ENCODE measurements around the gene NFATC1.

The NFATC1 gene

DNA sequence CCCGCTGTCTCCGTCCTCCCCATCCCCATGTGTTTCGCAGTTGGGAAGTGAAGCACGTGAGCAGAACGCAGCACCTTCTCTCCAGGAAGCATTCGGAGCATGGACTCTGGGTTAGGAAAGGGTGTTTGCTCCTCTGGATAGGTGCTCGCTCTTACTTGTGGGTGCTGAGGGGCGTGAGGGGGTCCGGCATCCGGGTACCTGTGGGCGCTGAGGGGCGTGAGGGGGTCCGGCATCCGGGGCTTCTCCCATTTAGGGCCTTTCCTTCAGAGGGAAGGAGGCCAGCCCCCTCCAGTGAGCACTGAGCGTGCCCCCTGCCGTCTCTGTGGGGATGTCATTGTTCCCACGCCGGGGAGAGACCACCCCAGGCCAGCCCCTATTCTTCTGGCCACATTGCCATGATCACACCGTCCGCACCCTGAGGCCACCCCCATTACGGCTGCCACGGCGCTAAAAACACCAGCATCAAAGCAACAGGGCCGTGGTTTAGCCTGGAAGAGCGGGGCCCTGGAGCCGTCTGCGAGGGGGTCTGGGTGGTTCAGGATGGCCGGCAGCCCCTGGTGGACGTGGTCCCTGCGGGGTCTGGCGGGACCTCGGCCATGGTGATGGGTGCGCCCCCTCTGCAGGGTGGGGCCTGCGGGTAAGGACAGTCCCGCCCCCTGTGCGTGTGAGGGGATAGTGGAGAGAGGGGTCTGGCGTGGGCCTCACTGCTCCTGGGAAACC is 41.0 kb downstream of the NFATC1 start:
- DNase-seq (ENCODE audit: insufficient read length, low spot score) (no peak), FAIRE-seq (no peak)

DNA sequence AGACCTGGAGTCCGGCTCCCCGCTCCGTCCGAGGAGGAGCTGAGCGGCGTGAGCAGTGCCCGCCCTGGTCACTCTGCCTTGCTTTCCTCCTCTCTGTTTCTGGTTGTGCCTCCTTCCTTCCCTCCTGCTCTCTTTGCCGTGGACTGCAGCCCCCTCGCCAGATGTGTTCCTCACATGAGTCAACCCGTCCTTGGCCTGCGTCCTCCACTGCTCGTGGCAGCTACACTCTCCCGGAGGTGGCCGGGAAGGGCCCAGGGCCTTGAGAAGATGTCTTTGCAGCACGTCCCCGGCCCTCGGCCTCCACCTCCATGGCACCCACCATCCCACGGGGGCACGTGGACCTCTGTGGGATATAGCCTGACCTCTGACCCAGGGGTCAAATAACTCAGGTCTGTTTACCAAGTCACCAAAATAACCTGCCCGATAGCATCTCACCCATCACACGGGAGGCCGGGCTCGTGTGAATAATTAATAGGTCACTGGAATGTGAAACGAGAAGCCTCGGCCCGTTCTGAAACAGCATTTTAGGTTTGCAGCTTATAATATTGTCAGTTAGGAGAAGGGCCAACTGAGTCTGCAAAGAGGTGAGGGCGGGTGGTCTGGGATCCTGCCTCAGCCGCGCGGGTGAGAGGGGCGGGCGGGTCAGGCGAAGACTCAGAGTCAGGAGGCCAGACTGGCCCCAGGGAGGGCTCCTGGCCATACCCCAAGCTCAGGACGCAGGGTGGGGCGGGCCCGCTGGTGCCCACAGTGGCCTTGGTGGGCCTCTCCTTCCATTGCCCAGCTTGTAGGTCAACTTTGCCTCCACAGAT is 42.6 kb downstream of the NFATC1 start:
- DNase-seq (ENCODE audit: insufficient read length, low spot score) (no peak), FAIRE-seq (no peak)

GRCh38 chr18:79438898-79439627 is 43.3 kb downstream of the NFATC1 start:
- no peak for DNase-seq (ENCODE audit: insufficient read length, low spot score)
- FAIRE-seq: no peak

DNA sequence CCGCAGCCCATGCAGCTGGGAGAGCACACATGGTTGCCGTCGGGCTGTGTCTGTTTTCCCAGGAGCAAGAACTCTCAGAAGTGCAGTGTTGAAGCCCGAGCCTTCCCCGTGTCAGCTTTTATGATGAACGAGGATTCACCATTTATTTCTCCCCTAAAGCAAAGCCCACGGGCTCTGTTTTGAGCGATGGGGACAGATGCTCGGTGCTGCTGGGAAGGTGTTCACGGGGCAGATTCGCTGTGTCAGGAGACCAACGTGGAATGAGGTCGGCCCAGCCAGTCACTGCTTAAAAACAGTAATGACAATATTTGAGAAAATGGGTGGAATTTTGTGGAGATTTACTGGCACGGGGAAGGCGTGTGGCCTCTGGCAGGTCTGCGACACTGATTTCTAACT is 43.9 kb downstream of the NFATC1 start:
- FAIRE-seq: no peak
- no peak for DNase-seq (ENCODE audit: insufficient read length, low spot score)

- no peak for DNase-seq (ENCODE audit: insufficient read length, low spot score)
- no peak for FAIRE-seq
Observed at GRCh38 chr18:79440316-79441110, 44.8 kb downstream of the NFATC1 start.

- no peak for FAIRE-seq
- DNase-seq (ENCODE audit: insufficient read length, low spot score): no peak
Observed at GRCh38 chr18:79441420-79441819, 45.7 kb downstream of the NFATC1 start.

GRCh38 chr18:79442508-79443221 is 46.9 kb downstream of the NFATC1 start:
- no peak for FAIRE-seq

DNA sequence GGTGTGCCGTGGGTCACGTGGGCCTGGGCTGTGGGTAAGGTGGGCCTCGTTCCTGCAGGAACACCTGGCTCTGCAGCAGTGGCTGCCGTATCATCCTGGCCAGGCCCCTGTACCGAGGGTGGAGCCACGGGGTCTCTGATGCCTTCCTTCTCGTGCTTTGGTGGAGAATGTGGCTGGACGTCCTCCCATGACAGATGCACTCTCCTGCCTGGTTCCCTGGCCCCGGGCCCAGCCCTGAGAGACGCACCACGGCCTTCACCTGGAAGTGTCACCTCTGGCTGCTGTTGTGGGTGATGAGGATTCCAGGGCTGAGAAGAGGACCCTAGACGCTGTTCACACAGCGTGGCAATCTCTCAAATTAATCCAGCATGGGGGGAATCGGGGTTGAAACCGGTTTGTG is 49.5 kb downstream of the NFATC1 start:
- DNase-seq (ENCODE audit: insufficient read length, low spot score): no peak
- no peak for FAIRE-seq

More at GRCh38 chr18:79442508-79443221, 46.9 kb downstream of the NFATC1 start:
- no peak for DNase-seq (ENCODE audit: insufficient read length, low spot score)

DNA sequence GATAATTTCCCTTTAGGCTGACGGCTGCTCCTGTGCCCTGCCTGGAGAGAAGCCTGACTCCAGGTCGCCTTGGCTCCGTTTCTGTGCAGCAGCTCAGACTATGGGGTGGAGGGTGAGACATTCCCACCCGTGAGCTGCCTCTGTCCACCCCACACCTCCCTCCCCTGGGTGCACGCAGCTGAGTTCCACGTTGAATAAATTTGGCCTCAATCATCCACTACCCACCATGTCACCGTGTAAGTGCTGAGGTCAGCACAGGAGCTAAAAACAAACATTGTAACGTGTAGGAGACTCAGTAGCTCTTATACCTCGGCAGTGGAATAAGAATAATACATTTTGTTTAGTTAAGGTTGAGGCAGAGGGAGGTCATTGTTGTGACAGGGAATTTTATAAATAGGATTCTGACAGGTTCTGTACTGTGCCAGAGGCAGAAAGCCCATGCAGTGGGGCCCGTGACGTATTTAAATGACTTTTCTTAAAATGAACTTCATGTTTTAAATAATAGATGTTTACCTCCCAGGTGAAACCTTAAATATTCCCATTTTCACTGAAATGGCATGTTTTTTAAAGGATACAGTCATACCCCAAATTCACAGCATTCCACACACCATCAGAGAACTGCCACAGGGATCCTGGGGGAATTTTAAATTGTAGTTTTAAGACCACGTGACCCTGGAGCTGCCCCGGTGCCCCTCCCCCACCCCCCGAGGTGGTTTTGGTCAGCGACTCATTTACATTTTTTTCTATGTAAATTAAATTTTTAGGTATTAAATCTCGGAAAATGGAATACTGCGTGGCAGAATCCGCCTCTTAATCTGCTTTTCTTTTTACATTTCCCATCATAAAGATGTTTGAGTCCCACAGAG is 50.2 kb downstream of the NFATC1 start:
- no peak for FAIRE-seq

GRCh38 chr18:79446931-79447330 is 51.2 kb downstream of the NFATC1 start:
- FAIRE-seq: no peak

More for the DNA sequence above, 50.2 kb downstream of the NFATC1 start:
- no peak for DNase-seq (ENCODE audit: insufficient read length, low spot score)

GRCh38 chr18:79447703-79448367 is 52.1 kb downstream of the NFATC1 start:
- FAIRE-seq (no peak), DNase-seq (ENCODE audit: insufficient read length, low spot score) (no peak)

More at GRCh38 chr18:79446931-79447330, 51.2 kb downstream of the NFATC1 start:
- no peak for DNase-seq (ENCODE audit: insufficient read length, low spot score)

DNA sequence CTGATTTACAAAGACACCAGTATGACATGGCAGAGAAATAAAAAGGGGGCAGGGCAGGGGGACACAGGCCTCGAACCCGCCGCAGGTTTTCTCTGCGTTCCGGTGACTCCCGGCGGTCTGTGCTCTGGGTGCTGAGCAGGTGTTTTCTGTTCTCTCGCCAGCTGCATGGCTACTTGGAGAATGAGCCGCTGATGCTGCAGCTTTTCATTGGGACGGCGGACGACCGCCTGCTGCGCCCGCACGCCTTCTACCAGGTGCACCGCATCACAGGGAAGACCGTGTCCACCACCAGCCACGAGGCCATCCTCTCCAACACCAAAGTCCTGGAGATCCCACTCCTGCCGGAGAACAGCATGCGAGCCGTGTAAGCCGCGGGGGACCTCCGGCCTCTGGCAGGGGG is 52.9 kb downstream of the NFATC1 start:
- DNase-seq (ENCODE audit: insufficient read length, low spot score) (no peak), FAIRE-seq (no peak)

DNA sequence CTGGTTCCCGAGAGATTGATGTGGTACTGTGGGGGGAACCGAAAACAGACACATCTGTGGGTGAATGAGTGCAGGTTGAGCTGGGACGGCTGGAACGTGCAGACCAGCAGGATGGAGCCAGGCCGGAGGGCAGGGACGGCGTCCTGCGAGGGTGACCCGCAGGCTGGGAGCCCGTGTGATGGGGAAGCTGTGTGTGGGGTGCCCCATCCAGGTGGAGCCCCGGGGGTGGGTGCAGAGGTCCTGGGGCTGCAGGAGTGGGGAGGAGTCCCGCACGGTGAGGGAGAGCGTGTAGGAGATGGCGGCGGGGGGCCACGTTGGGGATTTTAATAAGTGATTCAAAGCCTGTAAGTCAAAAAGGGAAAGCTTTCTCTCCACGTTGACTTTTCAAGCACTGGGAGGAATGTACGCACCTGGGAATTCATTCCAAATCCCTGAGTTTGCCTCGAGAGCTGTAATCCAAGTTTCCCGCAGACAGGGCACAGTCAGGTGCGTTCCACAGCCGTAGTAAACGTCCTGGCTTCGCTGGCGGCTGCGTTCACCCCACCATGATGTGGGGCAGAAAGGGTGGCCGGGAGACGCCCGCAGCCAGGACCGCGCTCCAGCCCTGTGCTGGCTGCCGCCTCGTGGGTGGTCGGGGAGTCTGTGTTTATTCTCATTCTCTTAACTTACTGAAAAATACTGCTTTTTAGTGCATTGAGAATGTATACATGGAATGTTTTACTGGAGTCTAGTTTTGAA is 54.0 kb downstream of the NFATC1 start:
- FAIRE-seq: no peak
- no peak for DNase-seq (ENCODE audit: insufficient read length, low spot score)

DNA sequence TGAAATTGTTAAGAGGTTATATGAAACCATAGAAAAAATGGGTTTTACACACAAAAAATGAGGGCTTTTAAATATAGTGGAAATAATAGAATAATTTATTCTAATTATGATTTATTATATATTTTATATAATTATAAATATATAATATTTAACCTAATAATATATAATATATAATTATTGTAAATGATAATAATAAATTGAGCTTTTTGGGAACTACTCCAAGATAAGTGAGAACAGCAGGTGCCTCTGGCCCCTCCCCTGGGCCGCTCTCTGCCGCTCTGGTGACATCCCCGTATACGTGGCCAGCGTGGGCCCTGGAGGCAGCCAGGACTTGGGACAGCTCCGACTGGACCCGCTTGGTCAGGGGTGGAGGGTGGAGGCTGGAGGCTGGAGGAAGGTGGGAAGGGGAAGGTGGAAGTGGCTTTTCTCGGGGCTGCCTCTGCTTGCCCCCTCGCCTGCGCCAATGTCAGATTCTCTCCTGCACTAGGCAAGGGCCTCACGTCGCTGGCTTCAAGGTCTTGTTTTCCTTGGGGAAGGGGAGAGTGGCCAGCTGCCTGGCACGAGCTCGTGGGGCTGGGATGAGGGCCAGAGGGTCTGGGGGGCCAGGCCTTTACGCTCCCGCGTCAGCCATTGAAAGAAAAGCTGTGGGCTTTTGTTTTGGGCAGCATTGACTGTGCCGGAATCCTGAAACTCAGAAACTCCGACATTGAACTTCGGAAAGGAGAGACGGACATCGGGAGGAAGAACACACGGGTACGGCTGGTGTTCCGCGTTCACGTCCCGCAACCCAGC is 54.8 kb downstream of the NFATC1 start:
- FAIRE-seq: no peak

GRCh38 chr18:79451237-79452125 is 55.8 kb downstream of the NFATC1 start:
- FAIRE-seq: no peak
- no peak for DNase-seq (ENCODE audit: insufficient read length, low spot score)

More for the DNA sequence above, 54.8 kb downstream of the NFATC1 start:
- no peak for DNase-seq (ENCODE audit: insufficient read length, low spot score)
